GM20431 (cell line): Measurements from ENCODE around the gene FRMD5.

ENCODE experiments used
- in situ Hi-C: fragments of 300-500 bp; cut with MseI, MboI; formaldehyde crosslinking; loops from one replicate; pipeline ENCODE4 v1.15.0; 2020; ENCODE audit warnings: low sequenced_read_pairs; ENCODE audit not compliant: unreplicated experiment

The FRMD5 gene

DNA sequence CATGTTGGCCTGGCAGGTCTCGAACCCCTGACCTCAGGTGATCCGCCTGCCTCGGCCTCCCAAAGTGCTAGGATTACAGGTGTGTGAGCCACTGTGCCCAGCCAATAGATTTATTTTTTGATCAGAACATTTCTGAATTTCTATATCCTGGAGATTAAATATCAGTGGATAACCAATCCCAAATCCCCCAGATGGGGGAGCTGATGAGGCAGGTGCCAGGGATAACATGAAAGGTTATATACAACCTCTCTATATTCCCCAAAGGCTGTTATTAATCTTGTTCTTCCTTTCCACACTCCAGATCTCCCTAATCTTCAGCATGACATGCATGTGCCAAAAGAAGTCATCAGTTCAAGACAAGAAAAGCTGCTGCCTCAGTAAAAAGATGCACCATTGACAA, 256.0 kb downstream of the FRMD5 start:
- in situ Hi-C loops, result no loop called here

- in situ Hi-C loops, result no loop called here
Observed at GRCh38 chr15:43934480-43934879, 260.6 kb downstream of the FRMD5 start.

GRCh38 chr15:43932907-43933306, 262.2 kb downstream of the FRMD5 start:
- in situ Hi-C loops, result no loop called here

DNA sequence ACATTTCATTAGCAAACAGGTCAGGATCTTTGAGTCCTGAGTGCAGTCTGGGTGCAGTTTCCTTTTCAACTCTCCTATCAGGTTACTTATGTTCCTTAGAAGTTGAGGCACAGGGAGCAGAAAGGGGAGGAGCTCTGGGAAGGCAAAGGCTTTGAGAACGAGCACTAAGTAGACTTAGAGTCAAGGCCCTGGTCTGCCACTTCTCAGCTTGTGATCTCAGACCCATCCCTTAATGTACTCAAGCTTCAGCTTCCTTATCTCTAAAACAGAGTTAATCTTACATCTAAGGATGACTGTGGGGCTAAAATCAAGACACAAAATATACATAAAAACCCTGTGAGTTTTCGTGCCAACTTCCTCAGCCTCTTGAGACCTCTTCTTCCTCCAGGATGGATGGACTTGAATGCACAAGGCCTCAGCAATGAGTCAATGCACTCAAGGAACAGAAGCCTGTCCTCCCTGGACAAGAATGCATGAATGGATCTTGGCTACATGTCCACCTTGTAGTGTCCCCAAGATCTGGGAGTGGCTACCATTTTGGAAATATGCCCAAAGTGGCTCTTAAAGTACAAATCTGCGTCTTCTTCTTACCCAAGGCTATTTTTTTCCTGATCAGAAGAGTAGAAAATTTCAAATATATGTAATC, 263.2 kb downstream of the FRMD5 start:
- in situ Hi-C loops, result no loop called here

DNA sequence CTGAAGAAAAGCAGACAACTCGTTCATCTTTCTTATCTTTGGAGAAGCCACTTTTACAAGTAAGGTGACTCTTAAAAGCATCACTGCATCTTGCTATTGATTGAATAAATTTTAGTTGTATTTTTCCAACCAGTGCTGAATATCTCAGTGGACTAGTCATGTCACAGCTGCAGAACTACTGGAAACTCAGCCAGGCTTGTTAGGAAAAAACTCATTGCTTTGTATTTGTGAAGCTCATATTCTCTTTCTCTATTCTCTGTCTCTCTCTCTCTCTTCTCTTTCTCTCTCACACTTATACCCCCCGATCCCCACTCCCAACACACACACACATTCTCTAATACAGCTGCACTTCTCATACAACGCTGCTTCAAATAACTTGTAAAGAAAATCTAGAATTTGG, 264.0 kb downstream of the FRMD5 start:
- in situ Hi-C loops, result no loop called here

DNA sequence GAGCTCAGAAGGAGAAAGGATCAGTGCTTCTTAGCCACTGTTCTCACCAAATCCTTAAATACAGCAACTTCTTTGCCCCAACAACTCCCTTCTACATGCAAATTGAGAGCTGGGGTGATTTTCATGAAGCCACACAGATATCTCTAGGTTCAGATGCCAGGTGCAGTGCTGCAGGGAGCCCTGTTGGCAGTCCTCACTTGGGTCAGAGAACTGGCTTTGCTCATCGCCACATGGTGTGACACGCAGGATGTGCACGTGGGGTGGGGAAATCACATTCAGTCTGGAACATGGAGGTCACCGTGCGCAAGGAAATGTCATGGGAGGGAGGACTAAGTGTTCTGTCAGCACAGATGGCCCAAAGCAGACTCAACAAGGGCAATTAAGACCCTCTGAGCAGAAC, 264.5 kb downstream of the FRMD5 start:
- in situ Hi-C loops, result no loop called here

DNA sequence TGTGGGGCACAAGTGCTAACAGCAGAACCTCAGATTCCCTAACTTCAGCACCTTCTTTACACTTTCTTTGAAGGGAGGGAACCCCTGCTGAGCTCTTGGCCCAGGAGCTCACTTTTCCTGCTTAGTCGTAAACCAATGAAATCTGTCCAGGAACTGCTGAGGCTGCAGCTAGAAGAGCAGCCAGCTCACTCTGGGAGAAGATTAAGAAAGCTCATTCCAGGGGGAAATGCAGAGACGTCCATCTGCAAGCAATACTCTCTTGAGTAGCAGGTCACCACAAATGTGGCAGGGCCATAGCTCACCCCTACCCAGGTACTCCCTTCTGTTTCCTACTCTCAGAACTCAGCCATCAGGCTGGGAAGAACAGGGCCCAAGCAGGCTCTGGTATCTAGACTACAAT, 265.0 kb downstream of the FRMD5 start:
- in situ Hi-C loops, result no loop called here

GRCh38 chr15:43928152-43928551, 266.9 kb downstream of the FRMD5 start:
- in situ Hi-C loops, result no loop called here

DNA sequence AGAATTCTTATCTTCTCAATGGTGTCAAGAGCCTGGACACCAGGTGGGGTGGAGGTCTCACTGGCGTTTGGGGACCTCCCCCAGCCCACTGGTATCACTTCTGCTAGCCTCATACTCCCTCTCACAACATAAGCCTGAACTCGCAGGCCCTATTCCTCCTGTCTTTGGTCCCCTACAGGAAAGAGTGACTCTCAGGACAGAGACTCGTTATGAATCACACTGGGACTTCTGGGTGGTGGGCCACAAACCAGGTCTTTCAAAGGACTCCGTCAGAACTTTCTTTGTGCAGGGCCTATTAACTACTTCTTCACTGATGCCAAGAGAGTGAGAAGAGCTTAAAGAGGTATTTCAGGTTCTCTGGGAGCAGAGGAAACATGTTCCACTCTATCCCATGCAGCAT, 267.9 kb downstream of the FRMD5 start:
- in situ Hi-C loops, result no loop called here

DNA sequence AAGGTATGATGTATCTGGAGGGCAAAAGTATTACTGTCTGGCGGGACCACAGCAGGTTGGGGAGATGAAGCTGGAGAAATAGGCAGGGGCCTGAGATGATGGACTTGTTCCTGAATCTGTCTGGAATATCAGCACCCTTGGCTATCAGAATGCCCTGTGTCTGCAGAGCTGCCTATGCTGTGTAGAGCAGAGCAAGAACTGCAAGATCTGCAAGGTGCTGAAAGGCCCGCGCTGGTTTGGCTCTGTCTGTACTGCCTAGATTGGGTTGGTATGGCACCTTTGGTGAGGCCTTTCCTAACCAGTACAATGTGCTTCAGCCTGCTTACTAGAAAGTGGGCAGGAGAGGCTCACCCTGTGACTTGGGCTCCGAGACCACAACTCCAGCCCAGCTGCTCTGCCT, 271.5 kb downstream of the FRMD5 start:
- in situ Hi-C loops, result loop anchor here (25.0 kb wide), 1 partner anchor 289 kb away; no protein-coding TSS in a partner anchor

- in situ Hi-C loops, result loop anchor here (25.0 kb wide), 1 partner anchor 290 kb away; no protein-coding TSS in a partner anchor
Observed at GRCh38 chr15:43922021-43922420, 273.1 kb downstream of the FRMD5 start.

DNA sequence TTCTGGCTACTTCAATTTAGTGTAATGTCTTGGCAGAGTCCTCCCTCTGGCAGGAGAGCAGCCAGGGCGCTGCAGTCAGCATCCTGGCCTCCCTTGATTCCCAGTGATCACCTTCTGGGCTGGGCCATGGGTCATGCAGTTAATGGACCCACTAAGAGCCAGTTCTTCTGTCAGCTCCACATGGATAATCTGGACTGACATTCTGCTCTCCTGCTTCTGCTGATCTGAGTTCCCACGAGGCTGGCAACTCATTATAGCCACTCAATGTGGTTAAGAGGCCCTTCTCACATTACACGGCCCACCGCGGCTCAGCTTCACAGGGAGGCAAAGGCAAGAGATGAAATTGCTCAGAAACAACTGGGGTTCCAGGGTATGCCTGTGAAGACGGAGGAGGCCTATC, 274.3 kb downstream of the FRMD5 start:
- in situ Hi-C loops, result loop anchor here (25.0 kb wide), 1 partner anchor 291 kb away; no protein-coding TSS in a partner anchor

DNA sequence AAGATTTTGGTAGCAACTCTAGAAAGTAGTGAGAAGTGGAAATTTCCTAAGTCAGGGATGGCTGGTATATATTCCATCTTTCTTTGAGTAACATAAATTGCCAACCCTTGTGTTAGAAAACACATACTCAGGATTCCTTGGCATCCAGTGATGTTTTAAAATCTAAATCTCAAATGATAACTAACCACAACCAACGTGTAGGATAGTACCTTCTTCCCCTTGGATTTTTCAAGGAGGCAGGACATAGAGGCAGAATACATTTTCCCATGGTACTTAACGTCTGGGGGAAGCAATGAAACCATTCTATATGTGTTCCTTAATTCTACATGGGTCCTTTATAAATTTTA, 274.8 kb downstream of the FRMD5 start:
- in situ Hi-C loops, result loop anchor here (25.0 kb wide), 1 partner anchor 292 kb away; no protein-coding TSS in a partner anchor

- in situ Hi-C loops, result loop anchor here (25.0 kb wide), 1 partner anchor 293 kb away; no protein-coding TSS in a partner anchor
Observed at GRCh38 chr15:43919540-43920253, 275.4 kb downstream of the FRMD5 start.

DNA sequence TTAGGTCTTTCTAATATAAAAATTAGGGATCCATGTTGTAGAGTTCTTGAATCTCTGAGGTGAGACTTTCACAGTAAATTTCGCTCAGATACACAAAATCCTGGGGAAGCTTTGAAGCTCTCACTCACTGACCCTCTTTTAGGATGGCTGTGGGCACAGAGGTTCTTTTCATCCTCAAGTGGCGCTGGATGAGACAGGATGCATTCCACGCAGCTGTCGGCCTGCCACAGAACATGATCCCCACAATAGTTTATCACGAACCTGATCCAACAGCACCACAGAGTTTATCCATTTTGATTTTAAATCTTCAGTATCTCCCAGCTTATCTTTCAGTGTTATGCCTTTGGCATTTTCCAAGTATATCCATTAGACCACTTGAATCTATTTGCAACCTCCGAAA, 276.4 kb downstream of the FRMD5 start:
- in situ Hi-C loops, result loop anchor here (25.0 kb wide), 1 partner anchor 294 kb away; no protein-coding TSS in a partner anchor

GRCh38 chr15:43916326-43916660, 278.8 kb downstream of the FRMD5 start:
- in situ Hi-C loops, result loop anchor here (25.0 kb wide), 1 partner anchor 296 kb away; no protein-coding TSS in a partner anchor

GRCh38 chr15:43915631-43916325, 279.3 kb downstream of the FRMD5 start:
- in situ Hi-C loops, result loop anchor here (25.0 kb wide), 1 partner anchor 297 kb away; no protein-coding TSS in a partner anchor

GRCh38 chr15:43913941-43914340, 281.1 kb downstream of the FRMD5 start:
- in situ Hi-C loops, result loop anchor here (25.0 kb wide), 1 partner anchor 298 kb away; no protein-coding TSS in a partner anchor

DNA sequence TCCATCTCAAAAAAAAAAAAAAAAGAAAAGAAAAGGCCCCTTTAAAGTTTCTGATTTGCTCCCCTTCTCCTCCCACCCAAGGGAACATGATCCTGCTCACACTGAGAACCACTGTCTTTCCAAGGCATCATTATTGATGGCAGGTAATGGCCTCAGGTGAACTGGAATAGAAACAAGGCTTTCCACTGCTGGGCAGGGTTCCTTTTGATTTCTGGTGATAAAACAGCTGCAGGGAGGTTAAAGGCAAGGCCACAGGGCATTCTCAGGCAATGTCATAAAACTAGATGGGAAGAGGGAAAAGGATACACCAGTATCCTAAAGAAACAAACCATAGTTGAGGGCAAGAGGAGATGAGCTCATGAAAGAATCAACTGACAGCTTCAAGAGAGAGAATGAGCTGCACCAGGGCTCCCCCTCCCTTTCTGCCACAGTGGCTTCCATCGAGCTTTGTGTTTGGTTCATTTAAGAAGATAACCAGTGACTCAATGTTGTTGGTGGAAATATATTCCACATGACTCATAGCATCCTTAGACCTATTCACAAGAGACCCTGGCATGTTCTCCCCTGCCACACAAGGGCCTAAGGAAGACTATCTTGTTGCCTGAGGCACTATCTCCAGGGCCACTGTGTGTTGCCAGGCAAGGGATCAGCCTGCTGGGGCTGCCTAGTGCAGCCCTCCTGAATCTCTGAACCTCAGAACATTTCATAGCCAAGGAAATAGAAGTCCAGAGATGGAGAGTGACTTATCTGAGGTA, 281.9 kb downstream of the FRMD5 start:
- in situ Hi-C loops, result loop anchor here (25.0 kb wide), 1 partner anchor 299 kb away; no protein-coding TSS in a partner anchor

DNA sequence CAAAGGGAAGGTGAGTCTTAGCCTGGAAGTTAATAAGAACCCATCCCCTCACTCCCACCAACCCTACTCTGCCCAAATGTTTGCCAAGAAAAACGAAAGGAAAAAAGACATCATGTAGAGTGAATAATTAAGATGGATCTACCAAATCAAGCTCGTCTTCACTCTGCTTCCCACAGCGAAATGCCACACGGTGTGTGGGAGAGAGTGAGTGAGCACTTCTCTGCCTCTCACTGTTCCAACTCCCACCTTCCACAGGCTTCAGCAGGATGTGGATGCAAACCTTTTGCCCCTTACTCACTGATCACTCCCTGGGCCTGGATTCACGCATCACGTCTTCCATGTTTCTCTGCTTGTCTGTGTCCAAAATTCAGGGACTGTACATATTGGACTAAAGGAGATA, 282.9 kb downstream of the FRMD5 start:
- in situ Hi-C loops, result loop anchor here (25.0 kb wide), 1 partner anchor 300 kb away; no protein-coding TSS in a partner anchor
